Liver (tissue), 9 donors: ENCODE results near the gene ERI3. TPM values are rescaled to one million over a fixed set of nuclear protein-coding genes. Genes with fewer than 3 reads are reported as not detected.

Experiments
- DNase-seq: peaks from one replicate; pipeline ENCODE4 v3.0.0-alpha.2; 2017; ENCODE audit warnings: low spot score
- H3K27ac ChIP-seq, 2 donors: one replicate each; pipeline ENCODE4 v1.7.0; 2013; ENCODE audit warnings: inconsistent platforms in 2 of 2, low read length in 2 of 2, control low read depth in 1 of 2, low read depth in 1 of 2, mild to moderate bottlenecking in 1 of 2
- H3K27me3 ChIP-seq, 4 donors: one replicate each; pipeline versions ENCODE4 v1.6.1 to v1.7.0; 2013; ENCODE audit warnings: low read length in 3 of 4, inconsistent platforms in 1 of 4, mild to moderate bottlenecking in 1 of 4, moderate library complexity in 1 of 4; ENCODE audit not compliant: control insufficient read depth in 4 of 4, insufficient read depth in 4 of 4
- H3K36me3 ChIP-seq, 4 donors: one replicate each; pipeline versions ENCODE4 v1.6.1 to v1.7.0; 2013; ENCODE audit warnings: low read length in 3 of 4, mild to moderate bottlenecking in 3 of 4, low read depth in 1 of 4, moderate library complexity in 1 of 4; ENCODE audit not compliant: control insufficient read depth in 4 of 4, insufficient read depth in 3 of 4
- H3K4me1 ChIP-seq, 4 donors: one replicate each; pipeline versions ENCODE4 v1.6.1 to v1.7.0; 2013; ENCODE audit warnings: low read length in 3 of 4, mild to moderate bottlenecking in 3 of 4, moderate library complexity in 1 of 4; ENCODE audit not compliant: control insufficient read depth in 4 of 4, insufficient read depth in 4 of 4
- H3K4me3 ChIP-seq, 3 donors: one replicate each; pipeline versions ENCODE4 v1.6.1 to v1.7.0; 2013; ENCODE audit warnings: low read length in 3 of 3, control low read depth in 1 of 3, low read depth in 1 of 3, mild to moderate bottlenecking in 1 of 3
- H3K9ac ChIP-seq, 2 donors: one replicate each; pipeline ENCODE4 v1.7.0; 2013; ENCODE audit warnings: low read length in 2 of 2, mild to moderate bottlenecking in 2 of 2, moderate library complexity in 2 of 2, control low read depth in 1 of 2, low read depth in 1 of 2
- H3K9me3 ChIP-seq, 4 donors: one replicate each; pipeline versions ENCODE4 v1.6.1 to v1.7.0; 2013; ENCODE audit warnings: low read length in 3 of 4; ENCODE audit not compliant: control insufficient read depth in 4 of 4
- EGR1 ChIP-seq, 2 donors: IDR thresholded peaks; 2 replicates each; pipeline ENCODE4 v1.6.1; 2016 to 2018; ENCODE audit warnings: antibody characterized with exemption in 2 of 2, low read depth in 2 of 2
- FOXA1 ChIP-seq: IDR thresholded peaks from 2 replicates; pipeline ENCODE4 v1.6.1; 2016; ENCODE audit warnings: antibody characterized with exemption
- FOXA2 ChIP-seq: IDR thresholded peaks from 2 replicates; pipeline ENCODE4 v1.6.1; 2016; ENCODE audit warnings: antibody characterized with exemption
- GABPA ChIP-seq, 2 donors: IDR thresholded peaks in 1 of 2; conservative IDR thresholded peaks in 1 of 2; 2 replicates each; pipeline ENCODE4 v1.6.1; 2016; ENCODE audit warnings: antibody characterized with exemption in 2 of 2, mild to moderate bottlenecking in 1 of 2, moderate library complexity in 1 of 2
- HNF4A ChIP-seq, 2 donors: conservative IDR thresholded peaks; 2 replicates each; pipeline ENCODE4 v1.6.1; 2016; ENCODE audit warnings: antibody characterized with exemption in 2 of 2, mild to moderate bottlenecking in 2 of 2
- HNF4G ChIP-seq: IDR thresholded peaks from 2 replicates; pipeline ENCODE4 v1.6.1; 2016; ENCODE audit warnings: antibody characterized with exemption
- JUND ChIP-seq, 2 donors: IDR thresholded peaks; 2 replicates each; pipeline ENCODE4 v1.6.1; 2016; ENCODE audit warnings: antibody characterized with exemption in 2 of 2
- NR2F2 ChIP-seq: IDR thresholded peaks from 2 replicates; pipeline ENCODE4 v1.6.1; 2016; ENCODE audit warnings: antibody characterized with exemption
- RAD21 ChIP-seq, 2 donors: IDR thresholded peaks; 2 replicates each; pipeline ENCODE4 v1.6.1; 2016; ENCODE audit warnings: antibody characterized with exemption in 2 of 2, mild to moderate bottlenecking in 2 of 2
- RXRA ChIP-seq, 2 donors: IDR thresholded peaks; 2 replicates each; pipeline ENCODE4 v1.6.1; 2017 to 2018; ENCODE audit warnings: antibody characterized with exemption in 2 of 2, mild to moderate bottlenecking in 1 of 2
- SP1 ChIP-seq: IDR thresholded peaks from 2 replicates; pipeline ENCODE4 v1.6.1; 2018; ENCODE audit warnings: antibody characterized with exemption, mild to moderate bottlenecking
- TAF1 ChIP-seq: conservative IDR thresholded peaks from 2 replicates; pipeline ENCODE4 v1.6.1; 2016; ENCODE audit warnings: antibody characterized with exemption, mild to moderate bottlenecking
- YY1 ChIP-seq: IDR thresholded peaks from 2 replicates; pipeline ENCODE4 v1.6.1; 2016; ENCODE audit warnings: antibody characterized with exemption, mild to moderate bottlenecking
- WGBS: extraction: QIAGEN DNeasy Blood & Tissue Kit; methylation state at CpG from one replicate; pipeline ENCODE4 v1.1.7; 2013; 5-methylcytosine and 5-hydroxymethylcytosine counted together
- polyA plus RNA-seq, 2 donors: library from polyadenylated mRNA; stranded (reverse) in 1 of 2; unstranded in 1 of 2; fragments of 200-250 nt in 1 of 2; fragments of >200 nt in 1 of 2; fragmentation: Nextera tagmentation in 1 of 2; extraction: Ambion mirVana in 1 of 2; gene quantifications; one replicate each; pipeline versions ENCODE4 v1.2.1 to v1.2.3, GENCODE V29; 2013 to 2015
- total RNA-seq, 2 donors: library from RNA; depleted of rRNA; stranded (reverse); fragments of >200 nt; gene quantifications; one replicate each; pipeline ENCODE4 v1.2.3, GENCODE V29; 2014
- TF ChIP-seq, protein P1 (sequence below): IDR thresholded peaks from 2 replicates; pipeline ENCODE4 v1.6.1; 2016; ENCODE audit warnings: antibody characterized with exemption
- TF ChIP-seq, protein P2 (sequence below): fragments of 150-350 bp; IDR thresholded peaks from 2 replicates; pipeline ENCODE4 v1.5.1; 2017; ENCODE audit warnings: improper control_type of control experiment, low read depth, low read length; ENCODE audit not compliant: missing input control
- TF ChIP-seq, protein P3 (sequence below): IDR thresholded peaks from 2 replicates; pipeline ENCODE4 v1.6.1; 2016; ENCODE audit warnings: antibody characterized with exemption
- TF ChIP-seq, protein P4 (sequence below): IDR thresholded peaks from 2 replicates; pipeline ENCODE4 v1.6.1; 2016; ENCODE audit warnings: antibody characterized with exemption
- donor health status: healthy.
- donor health status: healthy.
- donor health status: healthy.
- donor health status: healthy.
- donor health status: healthy.

ERI3 gene
- total and polyA plus RNA-seq, 4 donors = 15.7 to 23.8 (median 21.3) TPM

DNA sequence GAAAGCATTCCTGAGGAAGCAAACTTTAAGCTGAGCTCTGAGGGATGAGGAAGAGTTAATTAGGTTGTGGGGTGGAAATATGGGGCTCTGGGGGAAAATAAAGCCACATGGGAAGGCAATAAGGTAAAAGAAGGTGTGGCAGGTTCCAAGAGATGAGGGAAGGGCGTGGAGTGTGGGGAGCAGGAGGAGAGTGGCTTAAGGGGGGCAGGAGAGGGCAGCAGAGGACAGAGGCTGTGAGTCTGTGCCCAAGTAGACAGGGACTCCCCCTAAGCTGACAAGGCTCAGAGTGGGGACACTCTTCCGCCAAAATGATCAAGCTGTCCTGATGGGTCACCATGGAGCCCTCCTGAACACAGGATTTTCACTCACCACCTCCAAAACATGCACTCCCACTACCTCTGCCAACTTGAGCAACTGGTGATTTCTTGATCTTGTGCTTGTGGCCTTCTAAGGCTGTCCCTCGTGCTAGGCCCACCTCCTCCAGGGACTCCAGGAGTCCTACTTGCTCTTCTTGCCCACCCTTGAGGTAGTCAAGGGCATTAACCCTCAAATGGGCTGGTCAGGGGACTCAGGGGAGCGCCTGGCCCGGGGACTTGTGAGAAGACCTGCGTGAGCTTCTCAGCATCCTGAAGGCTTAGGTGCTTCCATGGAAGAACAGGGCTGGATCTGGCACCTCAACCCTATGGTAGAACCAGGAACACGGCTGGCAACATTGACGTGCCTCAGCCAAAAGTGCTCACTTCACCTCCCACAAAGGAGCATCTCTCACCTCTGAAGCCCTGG lies 118.4 kb downstream of the ERI3 start:
- Histone ChIP-seq H3K4me3 (no peak overlapping the region), H3K9me3 (no peaks in the 10 kb centered on the region), H3K36me3 (peaks cover 0 to 4% (median 2%) of the 10 kb centered on the region in 4 donors), H3K27ac (no peak overlapping the region), H3K9ac (no peak overlapping the region), H3K4me1 (no peaks in the 10 kb centered on the region), H3K27me3 (no peaks in the 10 kb centered on the region)
- TF ChIP-seq NR2F2 (no peak), YY1 (no peak), HNF4A (conservative IDR thresholded peaks at IDR 0.05) (no peak), RAD21 (IDR thresholded peaks at IDR 0.05) (peak; percentile 42 to 43)
- TF ChIP-seq, protein P1, sequence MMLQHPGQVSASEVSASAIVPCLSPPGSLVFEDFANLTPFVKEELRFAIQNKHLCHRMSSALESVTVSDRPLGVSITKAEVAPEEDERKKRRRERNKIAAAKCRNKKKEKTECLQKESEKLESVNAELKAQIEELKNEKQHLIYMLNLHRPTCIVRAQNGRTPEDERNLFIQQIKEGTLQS = no peak
- TF ChIP-seq, protein P2, sequence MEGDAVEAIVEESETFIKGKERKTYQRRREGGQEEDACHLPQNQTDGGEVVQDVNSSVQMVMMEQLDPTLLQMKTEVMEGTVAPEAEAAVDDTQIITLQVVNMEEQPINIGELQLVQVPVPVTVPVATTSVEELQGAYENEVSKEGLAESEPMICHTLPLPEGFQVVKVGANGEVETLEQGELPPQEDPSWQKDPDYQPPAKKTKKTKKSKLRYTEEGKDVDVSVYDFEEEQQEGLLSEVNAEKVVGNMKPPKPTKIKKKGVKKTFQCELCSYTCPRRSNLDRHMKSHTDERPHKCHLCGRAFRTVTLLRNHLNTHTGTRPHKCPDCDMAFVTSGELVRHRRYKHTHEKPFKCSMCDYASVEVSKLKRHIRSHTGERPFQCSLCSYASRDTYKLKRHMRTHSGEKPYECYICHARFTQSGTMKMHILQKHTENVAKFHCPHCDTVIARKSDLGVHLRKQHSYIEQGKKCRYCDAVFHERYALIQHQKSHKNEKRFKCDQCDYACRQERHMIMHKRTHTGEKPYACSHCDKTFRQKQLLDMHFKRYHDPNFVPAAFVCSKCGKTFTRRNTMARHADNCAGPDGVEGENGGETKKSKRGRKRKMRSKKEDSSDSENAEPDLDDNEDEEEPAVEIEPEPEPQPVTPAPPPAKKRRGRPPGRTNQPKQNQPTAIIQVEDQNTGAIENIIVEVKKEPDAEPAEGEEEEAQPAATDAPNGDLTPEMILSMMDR = peak; percentile 11
- no peak for DNase-seq
- WGBS = 94% methylated on average over 8 of the region's 8 CpGs

DNA sequence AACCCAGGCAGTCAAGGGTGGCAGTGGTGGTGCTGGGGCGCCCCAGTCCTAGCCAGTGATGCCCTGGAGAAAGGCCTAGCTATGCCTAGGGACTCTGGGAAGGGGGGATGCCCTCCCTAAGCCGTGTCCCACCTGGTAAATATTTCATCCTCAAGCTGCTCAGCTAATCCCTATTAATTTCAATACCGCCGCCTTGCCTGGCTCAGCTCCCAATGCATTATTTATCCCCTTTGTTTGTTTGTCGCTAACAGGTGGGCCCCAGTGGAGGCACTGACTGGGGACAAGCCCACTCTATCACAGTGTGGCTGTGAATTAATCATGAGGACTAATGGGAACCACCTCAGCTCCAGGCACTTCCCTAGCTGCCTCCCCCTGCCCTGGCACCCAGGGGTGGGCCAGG lies 119.2 kb downstream of the ERI3 start:
- no peak for DNase-seq
- Histone ChIP-seq H3K9ac (no peak overlapping the region), H3K36me3 (peaks cover 0 to 4% (median 2%) of the 10 kb centered on the region in 4 donors), H3K27me3 (no peaks in the 10 kb centered on the region), H3K9me3 (no peaks in the 10 kb centered on the region), H3K27ac (no peak overlapping the region), H3K4me3 (no peak overlapping the region), H3K4me1 (no peaks in the 10 kb centered on the region)
- no peak for TF ChIP-seq HNF4A (conservative IDR thresholded peaks at IDR 0.05)
- TF ChIP-seq, protein P2 = no peak
- no peak for TF ChIP-seq EGR1 (IDR thresholded peaks at IDR 0.05; ENCODE audit: low read depth in 2 of 2)
- TF ChIP-seq YY1 = no peak
- TF ChIP-seq TAF1 = no peak
- TF ChIP-seq, protein P3, sequence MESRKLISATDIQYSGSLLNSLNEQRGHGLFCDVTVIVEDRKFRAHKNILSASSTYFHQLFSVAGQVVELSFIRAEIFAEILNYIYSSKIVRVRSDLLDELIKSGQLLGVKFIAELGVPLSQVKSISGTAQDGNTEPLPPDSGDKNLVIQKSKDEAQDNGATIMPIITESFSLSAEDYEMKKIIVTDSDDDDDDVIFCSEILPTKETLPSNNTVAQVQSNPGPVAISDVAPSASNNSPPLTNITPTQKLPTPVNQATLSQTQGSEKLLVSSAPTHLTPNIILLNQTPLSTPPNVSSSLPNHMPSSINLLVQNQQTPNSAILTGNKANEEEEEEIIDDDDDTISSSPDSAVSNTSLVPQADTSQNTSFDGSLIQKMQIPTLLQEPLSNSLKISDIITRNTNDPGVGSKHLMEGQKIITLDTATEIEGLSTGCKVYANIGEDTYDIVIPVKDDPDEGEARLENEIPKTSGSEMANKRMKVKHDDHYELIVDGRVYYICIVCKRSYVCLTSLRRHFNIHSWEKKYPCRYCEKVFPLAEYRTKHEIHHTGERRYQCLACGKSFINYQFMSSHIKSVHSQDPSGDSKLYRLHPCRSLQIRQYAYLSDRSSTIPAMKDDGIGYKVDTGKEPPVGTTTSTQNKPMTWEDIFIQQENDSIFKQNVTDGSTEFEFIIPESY = no peak
- TF ChIP-seq RAD21 (IDR thresholded peaks at IDR 0.05) = no peak
- TF ChIP-seq, protein P1 = no peak
- no peak for TF ChIP-seq GABPA (IDR thresholded peaks at IDR 0.05 in 1 of 2, conservative IDR thresholded peaks at IDR 0.05 in 1 of 2)
- TF ChIP-seq JUND (IDR thresholded peaks at IDR 0.05) = no peak
- no peak for TF ChIP-seq FOXA1
- TF ChIP-seq RXRA (IDR thresholded peaks at IDR 0.05) = no peak
- TF ChIP-seq, protein P4, sequence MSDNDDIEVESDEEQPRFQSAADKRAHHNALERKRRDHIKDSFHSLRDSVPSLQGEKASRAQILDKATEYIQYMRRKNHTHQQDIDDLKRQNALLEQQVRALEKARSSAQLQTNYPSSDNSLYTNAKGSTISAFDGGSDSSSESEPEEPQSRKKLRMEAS = no peak
- TF ChIP-seq NR2F2 = no peak
- no peak for TF ChIP-seq HNF4G
- TF ChIP-seq SP1 = no peak
- TF ChIP-seq FOXA2 = no peak
- WGBS = 96% methylated on average over 5 of the region's 5 CpGs
